CD4-positive, alpha-beta memory T cell (primary cell): ENCODE results near the gene ALDH5A1. TPM values are rescaled to one million over a fixed set of nuclear protein-coding genes. Genes with fewer than 3 reads are reported as not detected.

Experiments used
- CTCF ChIA-PET: fragments of 350-600 bp; sonication (Branson Sonifier 250); formaldehyde crosslinking; loops from one replicate; lab custom pipeline; 2021; ENCODE audit warnings: inconsistent platforms; ENCODE audit not compliant: partially characterized antibody; lab: Charles Lee
- POLR2A ChIA-PET: fragments of 350-600 bp; sonication (Branson Sonifier 250); formaldehyde crosslinking; loops from one replicate; lab custom pipeline; 2021; ENCODE audit not compliant: partially characterized antibody; lab: Charles Lee
- DNase-seq, 5 donors: peaks; one replicate each; pipeline versions ENCODE4 v3.0.0 to v3.0.0-alpha.2; 2020 to 2022; ENCODE audit warnings: mixed read lengths in 1 of 5
- H3K27ac ChIP-seq: one replicate; pipeline ENCODE4 v1.7.0; 2013; ENCODE audit warnings: low read depth, low read length
- H3K27me3 ChIP-seq: 2 replicates; pipeline ENCODE4 v1.7.0; 2013; ENCODE audit warnings: mild to moderate bottlenecking, low read length, moderate library complexity; ENCODE audit not compliant: insufficient read depth
- H3K36me3 ChIP-seq: 2 replicates; pipeline ENCODE4 v1.7.0; 2013; ENCODE audit warnings: mild to moderate bottlenecking, low read length, moderate library complexity; ENCODE audit not compliant: insufficient read depth
- H3K4me1 ChIP-seq: 2 replicates; pipeline ENCODE4 v1.7.0; 2013; ENCODE audit warnings: mild to moderate bottlenecking, low read length, moderate library complexity; ENCODE audit not compliant: insufficient read depth
- H3K4me3 ChIP-seq, 2 donors: one replicate each; pipeline ENCODE4 v1.7.0; 2013; ENCODE audit warnings: low read length in 2 of 2, mild to moderate bottlenecking in 1 of 2
- H3K9me3 ChIP-seq, 2 donors: one replicate each; pipeline ENCODE4 v1.7.0; 2013; ENCODE audit warnings: low read length in 2 of 2, control low read depth in 1 of 2; ENCODE audit not compliant: control insufficient read depth in 1 of 2
- H3K27ac Mint-ChIP-seq, 7 donors: one replicate each; pipeline ENCODE4 v1.8.0; 2020 to 2021; ENCODE audit warnings: mixed read lengths in 7 of 7, mild to moderate bottlenecking in 6 of 7, inconsistent platforms in 3 of 7, moderate library complexity in 3 of 7
- H3K27me3 Mint-ChIP-seq, 2 donors: one replicate each; pipeline ENCODE4 v1.8.0; 2020 to 2021; ENCODE audit warnings: mixed read lengths in 2 of 2
- H3K36me3 Mint-ChIP-seq, 2 donors: one replicate each; pipeline ENCODE4 v1.8.0; 2020 to 2021; ENCODE audit warnings: mixed read lengths in 2 of 2, inconsistent platforms in 1 of 2, mild to moderate bottlenecking in 1 of 2
- H3K4me1 Mint-ChIP-seq, 4 donors: one replicate each; pipeline ENCODE4 v1.8.0; 2020 to 2021; ENCODE audit warnings: mixed read lengths in 4 of 4, mild to moderate bottlenecking in 1 of 4
- H3K4me3 Mint-ChIP-seq, 8 donors: one replicate each; pipeline ENCODE4 v1.8.0; 2020 to 2021; ENCODE audit warnings: mixed read lengths in 8 of 8, mild to moderate bottlenecking in 7 of 8, moderate library complexity in 6 of 8, inconsistent platforms in 3 of 8
- H3K9me3 Mint-ChIP-seq, 8 donors: one replicate each; pipeline ENCODE4 v1.8.0; 2020 to 2021; ENCODE audit warnings: mixed read lengths in 8 of 8, mild to moderate bottlenecking in 5 of 8, inconsistent platforms in 3 of 8, moderate library complexity in 1 of 8
- intact Hi-C: fragments of 100-400 bp; cut with micrococcal nuclease; formaldehyde crosslinking; loops from one replicate; pipeline ENCODE4 v1.15.1; 2023
- polyA plus RNA-seq, 2 donors: library from polyadenylated mRNA; unstranded; fragments of 300-500 nt; fragmentation: Illumina TruSeq; gene quantifications; one replicate each; pipeline ENCODE4 v1.2.3, GENCODE V29; 2021
- total RNA-seq, 2 experiments: library from RNA; stranded (reverse); gene quantifications; one replicate each; pipeline ENCODE4 v1.2.3, GENCODE V29; 2021

Gene ALDH5A1
- total and polyA plus RNA-seq, 4 experiments from 2014 or later: 8.5 to 13.9 (median 11.6) TPM

DNA sequence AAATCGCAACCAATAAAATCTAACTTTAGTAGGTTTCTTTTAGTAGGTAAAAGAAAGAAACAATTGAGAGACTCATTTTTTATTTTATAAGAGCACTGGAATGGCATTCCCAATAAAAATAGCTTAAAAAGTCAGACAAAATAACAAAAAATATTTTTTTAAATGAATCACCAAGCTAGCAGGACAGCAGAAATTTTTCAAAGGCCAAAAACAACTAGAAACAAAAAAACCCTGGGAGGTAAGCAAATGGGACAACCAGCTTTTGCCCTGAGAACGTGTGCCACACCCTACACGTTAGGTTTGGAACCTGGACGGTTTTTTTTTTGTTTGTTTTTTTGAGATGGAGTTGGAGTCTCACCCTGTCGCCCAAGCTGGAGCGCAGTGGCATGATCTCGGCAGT lies 25.0 kb upstream of the ALDH5A1 start:
- H3K4me3 Mint-ChIP-seq: no peak overlapping the region
- Histone ChIP-seq H3K4me1 (no peaks in the 10 kb centered on the region), H3K27ac (no peak overlapping the region), H3K36me3 (no peaks in the 10 kb centered on the region), H3K27me3 (no peaks in the 10 kb centered on the region), H3K9me3 (no peaks in the 10 kb centered on the region), H3K4me3 (no peak overlapping the region)
- H3K36me3 Mint-ChIP-seq: peaks cover 0 to 3% of the 10 kb centered on the region in 2 donors
- no peaks in the 10 kb centered on the region for H3K4me1 Mint-ChIP-seq
- no peaks in the 10 kb centered on the region for H3K9me3 Mint-ChIP-seq
- H3K27ac Mint-ChIP-seq: no peak overlapping the region
- CTCF ChIA-PET: no interaction called here
- DNase-seq: no peak
- intact Hi-C loops: no loop called here
- POLR2A ChIA-PET: no interaction called here
- peaks cover 0 to 1% of the 10 kb centered on the region in 2 donors for H3K27me3 Mint-ChIP-seq

DNA sequence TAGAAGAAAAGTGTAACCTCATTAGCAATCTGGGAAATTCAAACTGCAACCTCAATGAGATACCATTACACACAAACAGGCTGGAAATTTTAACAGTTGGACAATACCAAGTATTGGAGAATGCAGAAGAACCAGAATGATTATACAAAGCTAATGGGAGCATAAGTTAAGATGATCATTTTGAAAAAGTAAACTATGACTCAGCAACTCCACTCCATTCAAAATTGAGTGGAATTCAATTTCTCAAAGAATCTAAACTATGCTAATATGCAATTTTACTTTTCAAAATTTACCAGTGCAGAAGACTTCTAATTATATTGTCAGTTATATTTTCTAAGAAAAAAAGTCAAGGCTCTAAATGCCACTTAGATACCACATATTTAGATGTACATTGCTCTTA lies 22.6 kb upstream of the ALDH5A1 start:
- no peak overlapping the region for H3K27ac Mint-ChIP-seq
- POLR2A ChIA-PET: no interaction called here
- Histone ChIP-seq H3K9me3 (no peaks in the 10 kb centered on the region), H3K27me3 (no peaks in the 10 kb centered on the region), H3K4me3 (no peak overlapping the region), H3K36me3 (no peaks in the 10 kb centered on the region), H3K4me1 (no peaks in the 10 kb centered on the region), H3K27ac (no peak overlapping the region)
- no peak for DNase-seq
- peaks cover 0 to 3% of the 10 kb centered on the region in 2 donors for H3K36me3 Mint-ChIP-seq
- intact Hi-C loops: no loop called here
- no peaks in the 10 kb centered on the region for H3K9me3 Mint-ChIP-seq
- H3K4me3 Mint-ChIP-seq: no peak overlapping the region
- CTCF ChIA-PET: interaction anchor here (1.7 kb wide), 1 partner anchor 42 kb away, joined by 4 read pairs; no protein-coding TSS in a partner anchor
- H3K27me3 Mint-ChIP-seq: peaks cover 0 to 1% of the 10 kb centered on the region in 2 donors
- no peaks in the 10 kb centered on the region for H3K4me1 Mint-ChIP-seq

DNA sequence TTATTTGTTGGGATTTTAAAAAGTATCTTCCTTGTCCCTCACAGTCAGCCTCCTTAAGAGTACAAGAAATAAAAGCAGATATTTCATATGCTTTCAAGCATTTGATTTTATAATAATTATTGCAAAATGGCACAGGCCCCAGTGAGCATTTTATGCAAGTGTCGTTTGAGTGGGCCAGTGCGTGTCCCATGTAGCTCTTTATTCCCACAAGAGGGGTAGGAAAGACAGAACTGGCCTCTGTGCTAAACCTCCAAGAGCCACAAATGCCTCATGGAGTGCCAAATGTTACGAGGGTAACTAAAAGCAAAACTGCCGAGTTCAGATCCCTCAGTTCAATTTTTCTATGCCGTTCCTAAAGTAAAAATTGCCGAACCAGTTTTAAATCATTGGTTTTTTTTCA lies 18.1 kb upstream of the ALDH5A1 start:
- H3K4me3 Mint-ChIP-seq: no peak overlapping the region
- no peak overlapping the region for H3K27ac Mint-ChIP-seq
- POLR2A ChIA-PET: no interaction called here
- no peaks in the 10 kb centered on the region for H3K36me3 ChIP-seq
- no peak for DNase-seq
- intact Hi-C loops: no loop called here
- peaks cover 0 to 3% of the 10 kb centered on the region in 2 donors for H3K36me3 Mint-ChIP-seq
- CTCF ChIA-PET: no interaction called here
- H3K4me1 Mint-ChIP-seq: no peaks in the 10 kb centered on the region
- H3K4me1 ChIP-seq: no peaks in the 10 kb centered on the region
- no peaks in the 10 kb centered on the region for H3K27me3 ChIP-seq
- no peaks in the 10 kb centered on the region for H3K9me3 ChIP-seq
- no peak overlapping the region for H3K4me3 ChIP-seq
- no peak overlapping the region for H3K27ac ChIP-seq
- H3K9me3 Mint-ChIP-seq: no peaks in the 10 kb centered on the region
- H3K27me3 Mint-ChIP-seq: no peaks in the 10 kb centered on the region

DNA sequence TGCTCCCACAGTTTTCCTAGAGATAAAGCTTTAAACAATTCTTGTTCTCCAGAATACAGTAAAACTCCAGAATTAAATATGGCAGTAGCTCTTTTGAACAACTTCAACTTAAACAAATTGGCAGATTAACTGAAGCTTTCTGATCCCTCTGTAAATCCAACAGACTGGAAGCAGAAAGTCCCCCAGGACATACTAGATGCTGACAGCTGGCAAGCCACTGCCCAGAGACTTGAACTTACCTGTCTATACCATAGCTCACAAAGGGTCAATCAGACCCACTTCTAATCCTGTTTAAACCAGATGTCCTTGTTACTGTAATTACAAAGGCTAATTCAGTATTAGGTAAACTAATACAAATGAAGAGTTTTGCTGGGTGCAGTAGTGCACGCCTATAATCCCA lies 17.7 kb upstream of the ALDH5A1 start:
- DNase-seq: no peak
- no peak overlapping the region for H3K4me3 Mint-ChIP-seq
- Histone ChIP-seq H3K4me1 (no peaks in the 10 kb centered on the region), H3K27ac (no peak overlapping the region), H3K4me3 (no peak overlapping the region), H3K36me3 (no peaks in the 10 kb centered on the region), H3K27me3 (no peaks in the 10 kb centered on the region), H3K9me3 (no peaks in the 10 kb centered on the region)
- ChIA-PET POLR2A (no interaction called here), CTCF (no interaction called here)
- H3K9me3 Mint-ChIP-seq: no peaks in the 10 kb centered on the region
- H3K4me1 Mint-ChIP-seq: no peaks in the 10 kb centered on the region
- H3K36me3 Mint-ChIP-seq: peaks cover 0 to 3% of the 10 kb centered on the region in 2 donors
- no peak overlapping the region for H3K27ac Mint-ChIP-seq
- no peaks in the 10 kb centered on the region for H3K27me3 Mint-ChIP-seq
- intact Hi-C loops: no loop called here

DNA sequence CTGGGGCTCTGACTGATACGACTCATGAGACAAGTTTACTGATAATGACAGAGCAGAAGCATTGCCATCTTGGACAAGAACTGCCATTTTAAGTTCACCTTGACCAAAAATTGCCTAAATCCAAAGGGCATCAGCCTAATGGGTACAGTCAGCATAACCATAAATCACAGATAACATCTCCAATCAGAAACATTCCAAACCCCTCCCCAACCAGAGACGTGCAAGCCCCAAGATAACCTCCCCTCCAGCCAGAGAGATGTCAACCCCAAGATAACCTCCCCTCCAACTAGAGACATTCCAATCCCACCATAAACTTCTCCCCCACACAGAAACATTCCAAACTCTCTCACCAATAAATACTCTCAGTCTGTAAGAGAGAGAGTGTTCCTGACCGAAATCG lies 15.9 kb upstream of the ALDH5A1 start:
- CTCF ChIA-PET: interaction anchor here (1.7 kb wide), 1 partner anchor 16 kb away, joined by 4 read pairs; the partner anchor contains the start of gene ALDH5A1

DNA sequence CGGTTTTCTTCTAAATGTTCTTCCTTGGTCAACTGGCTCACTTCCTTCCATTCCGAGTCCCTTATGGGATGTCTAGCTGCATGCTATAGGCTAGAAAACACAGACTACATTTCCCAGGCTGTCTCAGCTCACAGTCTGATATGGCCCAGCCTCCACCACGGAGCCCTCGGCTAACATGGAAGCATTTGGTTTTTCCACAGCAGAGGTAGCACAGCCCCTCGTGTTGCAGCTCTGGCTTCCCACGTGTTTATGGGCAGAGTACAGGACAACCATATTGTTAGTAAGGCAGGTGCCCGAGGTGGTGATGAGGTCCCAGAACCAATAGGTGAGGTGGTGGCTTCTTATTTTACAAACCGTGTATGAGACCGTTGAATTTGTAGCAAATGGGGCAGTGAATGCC lies 14.1 kb upstream of the ALDH5A1 start:
- H3K4me3 Mint-ChIP-seq: no peak overlapping the region
- H3K4me3 ChIP-seq: no peak overlapping the region
- ChIA-PET CTCF (interaction anchor here (3.2 kb wide), 1 partner anchor 14 kb away, joined by 12 read pairs; the partner anchor contains the start of gene ALDH5A1), POLR2A (no interaction called here)
- no peaks in the 10 kb centered on the region for H3K9me3 Mint-ChIP-seq
- H3K9me3 ChIP-seq: no peaks in the 10 kb centered on the region
- no peak overlapping the region for H3K27ac Mint-ChIP-seq
- H3K4me1 ChIP-seq: no peaks in the 10 kb centered on the region
- intact Hi-C loops: no loop called here
- H3K27ac ChIP-seq: no peak overlapping the region
- no peak for DNase-seq
- no peaks in the 10 kb centered on the region for H3K36me3 ChIP-seq
- no peaks in the 10 kb centered on the region for H3K27me3 ChIP-seq
- no peaks in the 10 kb centered on the region for H3K27me3 Mint-ChIP-seq
- no peaks in the 10 kb centered on the region for H3K36me3 Mint-ChIP-seq
- no peaks in the 10 kb centered on the region for H3K4me1 Mint-ChIP-seq

More for the DNA sequence above, 15.9 kb upstream of the ALDH5A1 start:
- Mint-ChIP-seq H3K4me3 (no peak overlapping the region), H3K27ac (no peak overlapping the region), H3K9me3 (no peaks in the 10 kb centered on the region), H3K27me3 (no peaks in the 10 kb centered on the region), H3K4me1 (no peaks in the 10 kb centered on the region), H3K36me3 (peaks cover 0 to 3% of the 10 kb centered on the region in 2 donors)
- DNase-seq: no peak
- POLR2A ChIA-PET: no interaction called here
- Histone ChIP-seq H3K27me3 (no peaks in the 10 kb centered on the region), H3K36me3 (no peaks in the 10 kb centered on the region), H3K4me3 (no peak overlapping the region), H3K4me1 (no peaks in the 10 kb centered on the region), H3K9me3 (no peaks in the 10 kb centered on the region), H3K27ac (no peak overlapping the region)
- intact Hi-C loops: no loop called here

DNA sequence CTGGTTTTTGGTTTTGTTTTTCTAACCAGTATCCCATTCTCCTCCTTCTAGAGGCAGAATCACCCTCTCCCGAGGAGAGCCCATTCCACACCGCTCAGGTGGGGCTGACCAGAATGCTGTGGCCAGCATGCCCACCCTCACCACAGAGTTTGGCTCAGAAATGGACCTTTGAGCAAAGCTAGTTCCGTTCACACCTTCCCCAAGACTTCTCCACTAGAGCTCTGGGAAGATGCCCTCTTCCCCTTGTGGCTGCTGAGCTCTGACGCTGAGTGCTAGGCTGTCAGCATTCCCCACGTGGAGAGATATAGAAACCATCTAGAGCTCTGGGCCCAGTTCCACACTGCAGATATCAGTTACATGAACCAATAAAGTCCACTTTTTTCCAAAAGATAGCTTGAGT lies 13.3 kb upstream of the ALDH5A1 start:
- ChIA-PET POLR2A (no interaction called here), CTCF (interaction anchor here (1.0 to 3.2 kb wide), 2 partner anchors 13 to 39 kb away, joined by 3 to 12 read pairs; partner anchors contain the start of gene ALDH5A1)
- H3K4me3 ChIP-seq: no peak overlapping the region
- no peaks in the 10 kb centered on the region for H3K4me1 ChIP-seq
- no peaks in the 10 kb centered on the region for H3K9me3 Mint-ChIP-seq
- H3K27ac Mint-ChIP-seq: no peak overlapping the region
- no peaks in the 10 kb centered on the region for H3K27me3 ChIP-seq
- no peaks in the 10 kb centered on the region for H3K36me3 Mint-ChIP-seq
- H3K36me3 ChIP-seq: no peaks in the 10 kb centered on the region
- H3K9me3 ChIP-seq: no peaks in the 10 kb centered on the region
- intact Hi-C loops: no loop called here
- no peaks in the 10 kb centered on the region for H3K4me1 Mint-ChIP-seq
- no peak overlapping the region for H3K27ac ChIP-seq
- no peak overlapping the region for H3K4me3 Mint-ChIP-seq
- no peak for DNase-seq
- no peaks in the 10 kb centered on the region for H3K27me3 Mint-ChIP-seq
